NT2/D1 (cell line): ENCODE results near the gene TGFB3.

Experiments used
- DNase-seq: peaks from one replicate; pipeline ENCODE4 v3.0.0-alpha.2; 2011; ENCODE audit warnings: low read depth, low spot score
- H3K27me3 ChIP-seq: 2 replicates; pipeline ENCODE4 v1.6.0; 2011; ENCODE audit warnings: mild to moderate bottlenecking; ENCODE audit not compliant: insufficient read length, insufficient read depth
- H3K36me3 ChIP-seq: 2 replicates; pipeline ENCODE4 v1.6.1; 2011; ENCODE audit warnings: mild to moderate bottlenecking, low read length, mixed read lengths; ENCODE audit not compliant: insufficient read depth, insufficient read length
- H3K4me1 ChIP-seq: 2 replicates; pipeline ENCODE4 v1.5.1; 2011; ENCODE audit not compliant: insufficient read depth, insufficient read length
- H3K4me3 ChIP-seq: 2 replicates; pipeline ENCODE4 v1.5.1; 2011; ENCODE audit warnings: low read depth; ENCODE audit not compliant: insufficient read length
- H3K9ac ChIP-seq: 2 replicates; pipeline ENCODE4 v1.6.0; 2011; ENCODE audit warnings: low read depth; ENCODE audit not compliant: insufficient read length
- H3K9me3 ChIP-seq: 2 replicates; pipeline ENCODE4 v1.5.1; 2011; ENCODE audit warnings: mild to moderate bottlenecking, low read length; ENCODE audit not compliant: insufficient read depth
- SUZ12 ChIP-seq: IDR thresholded peaks from 2 replicates; pipeline ENCODE4 v1.6.1; 2011; ENCODE audit not compliant: insufficient read length, insufficient read depth; ENCODE audit errors: extremely low read depth
- YY1 ChIP-seq: IDR thresholded peaks from 2 replicates; pipeline ENCODE4 v1.6.1; 2011; ENCODE audit not compliant: insufficient read length, insufficient read depth
- ZNF274 ChIP-seq: IDR thresholded peaks from 2 replicates; pipeline ENCODE4 v1.6.1; 2011; ENCODE audit warnings: mild to moderate bottlenecking, low read depth, low read length

Gene TGFB3

DNA sequence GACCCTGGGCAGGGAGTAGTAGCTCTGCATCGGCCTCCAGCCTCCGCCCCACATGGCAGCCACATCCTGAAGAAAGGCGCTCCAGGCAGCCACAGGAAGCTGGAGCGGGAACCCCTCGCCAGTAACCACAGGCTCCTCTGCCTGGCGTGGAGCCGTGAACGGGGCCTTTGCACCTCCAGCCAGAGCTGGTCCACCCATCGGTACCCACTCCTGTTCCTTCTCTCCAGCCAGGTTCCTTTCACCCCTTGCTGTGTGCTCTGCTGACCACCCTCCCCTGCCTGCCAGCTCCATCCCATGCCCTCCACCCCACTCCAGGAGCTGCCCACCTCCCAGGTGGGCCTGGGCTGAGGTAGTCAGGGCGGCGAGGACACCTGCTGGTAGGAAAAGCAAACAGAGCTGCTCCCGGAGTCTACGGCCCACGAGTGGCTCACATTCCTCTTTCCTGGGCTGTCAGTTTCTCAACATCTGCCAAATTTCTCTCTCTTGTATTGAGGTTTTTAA lies 2.7 kb downstream of the TGFB3 start:
- peaks cover 15% of the 10 kb centered on the region for H3K27me3 ChIP-seq
- TF ChIP-seq SUZ12, result no peak
- no peak for TF ChIP-seq YY1
- TF ChIP-seq ZNF274, result no peak
- no peak for DNase-seq

GRCh38 chr14:75978249-75978731 lies 3.5 kb downstream of the TGFB3 start:
- no peak overlapping the region for H3K4me3 ChIP-seq
- TF ChIP-seq SUZ12, result no peak
- TF ChIP-seq YY1, result no peak
- no peak for TF ChIP-seq ZNF274
- peaks cover 11% of the 10 kb centered on the region for H3K4me1 ChIP-seq
- DNase-seq, result no peak
- peaks cover 7% of the 10 kb centered on the region for H3K27me3 ChIP-seq
- H3K9ac ChIP-seq, result no peak overlapping the region
- H3K36me3 ChIP-seq, result no peaks in the 10 kb centered on the region
- no peaks in the 10 kb centered on the region for H3K9me3 ChIP-seq

More for the DNA sequence above, 2.7 kb downstream of the TGFB3 start:
- Histone ChIP-seq H3K9ac (no peak overlapping the region), H3K36me3 (no peaks in the 10 kb centered on the region), H3K4me1 (peaks cover 11% of the 10 kb centered on the region), H3K9me3 (no peaks in the 10 kb centered on the region), H3K4me3 (no peak overlapping the region)

DNA sequence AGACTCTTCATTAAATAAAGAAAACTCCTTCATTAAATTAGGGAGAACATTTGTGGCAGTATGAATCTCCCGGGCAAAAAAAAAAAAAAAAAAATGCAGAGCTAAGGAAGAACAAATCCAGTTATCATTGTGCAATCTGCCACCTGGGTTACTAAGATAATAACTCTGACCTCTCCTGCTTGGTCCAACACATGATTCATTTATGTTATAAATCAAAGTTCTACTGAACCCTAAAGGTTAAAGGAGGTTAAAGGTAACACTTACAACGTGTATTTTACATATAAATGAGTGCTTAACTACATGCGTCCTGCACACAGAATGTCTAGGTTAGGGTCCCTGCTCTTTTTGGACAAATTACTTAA lies 4.2 kb downstream of the TGFB3 start:
- TF ChIP-seq YY1 (no peak), SUZ12 (no peak), ZNF274 (no peak)
- no peak for DNase-seq
- peaks cover 11% of the 10 kb centered on the region for H3K4me1 ChIP-seq
- no peak overlapping the region for H3K9ac ChIP-seq
- no peak overlapping the region for H3K4me3 ChIP-seq
- H3K9me3 ChIP-seq, result no peaks in the 10 kb centered on the region
- no peaks in the 10 kb centered on the region for H3K27me3 ChIP-seq
- H3K36me3 ChIP-seq, result no peaks in the 10 kb centered on the region

DNA sequence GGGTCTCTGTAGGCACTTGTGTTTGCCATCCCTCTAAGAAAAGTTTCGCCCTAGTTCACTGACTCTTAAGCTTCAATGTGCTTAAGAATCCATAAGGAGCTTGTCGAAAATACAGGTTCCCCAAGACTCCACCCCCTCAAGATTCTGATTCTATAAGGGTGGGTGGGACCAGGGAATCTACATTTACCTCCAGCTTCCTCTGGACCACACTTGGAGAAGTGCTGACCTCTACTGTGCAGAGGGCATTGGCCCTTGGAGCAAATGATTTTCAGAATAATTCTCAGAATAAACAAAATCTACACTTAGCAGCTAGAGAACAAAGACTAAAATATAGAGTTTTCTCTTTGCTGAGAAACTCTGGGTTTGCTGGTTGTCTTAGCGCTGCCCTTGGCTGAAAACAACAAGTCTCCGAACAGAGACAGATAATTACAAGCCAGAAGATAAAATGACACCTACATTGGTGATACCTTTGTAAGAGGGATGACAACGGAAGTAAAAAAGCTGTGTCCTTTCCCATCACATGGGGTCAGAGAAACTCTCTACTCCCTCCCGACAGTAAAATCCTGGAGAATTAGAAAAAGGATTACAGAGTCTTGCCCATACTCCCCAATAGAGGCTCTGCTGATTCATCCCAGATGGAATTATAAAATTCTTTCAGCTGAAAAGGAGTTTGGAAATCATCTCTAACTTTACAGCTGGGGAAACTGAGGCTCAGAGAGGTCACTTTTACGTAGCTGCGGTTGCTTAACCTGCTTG lies 4.8 kb downstream of the TGFB3 start:
- no peak for DNase-seq
- H3K4me1 ChIP-seq, result peaks cover 11% of the 10 kb centered on the region
- no peak overlapping the region for H3K4me3 ChIP-seq

DNA sequence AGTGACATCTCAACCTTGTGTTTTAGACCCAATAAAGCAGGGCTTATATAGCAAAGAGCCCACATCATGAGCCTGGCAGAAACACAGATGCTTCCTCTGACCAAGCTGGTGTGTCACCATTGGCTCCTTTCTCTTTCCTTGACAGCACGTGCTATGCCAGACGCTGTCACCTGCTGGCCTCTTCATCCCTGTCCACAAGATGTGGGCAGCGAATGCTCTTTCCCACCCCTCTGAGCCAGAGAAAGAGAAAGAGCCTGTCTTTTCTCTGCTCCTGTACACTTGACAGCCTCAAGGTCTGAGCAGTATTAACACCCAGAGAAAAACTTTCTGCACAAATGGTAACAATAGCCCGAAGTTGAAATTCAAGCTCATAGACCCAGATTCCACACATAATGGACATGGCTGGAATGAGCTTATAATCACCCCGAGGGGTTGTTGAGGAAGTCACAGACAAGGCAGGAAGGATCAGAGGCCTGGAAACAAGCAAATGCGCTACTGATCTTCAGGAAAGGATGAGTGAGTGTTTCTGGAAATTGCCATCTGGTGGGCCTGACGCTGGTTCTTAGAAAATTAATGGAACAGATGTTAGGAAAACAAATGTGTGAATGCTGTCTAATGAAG lies 8.9 kb downstream of the TGFB3 start:
- no peaks in the 10 kb centered on the region for H3K36me3 ChIP-seq
- H3K4me3 ChIP-seq, result no peak overlapping the region

More for the DNA sequence above, 4.8 kb downstream of the TGFB3 start:
- H3K9ac ChIP-seq, result no peak overlapping the region
- no peaks in the 10 kb centered on the region for H3K9me3 ChIP-seq
- H3K36me3 ChIP-seq, result no peaks in the 10 kb centered on the region
- TF ChIP-seq SUZ12, result no peak
- H3K27me3 ChIP-seq, result no peaks in the 10 kb centered on the region

GRCh38 chr14:75971509-75971908 lies 10.3 kb downstream of the TGFB3 start:
- H3K4me1 ChIP-seq, result peaks cover under 1% of the 10 kb centered on the region
- DNase-seq, result no peak
- H3K9ac ChIP-seq, result no peak overlapping the region
- H3K9me3 ChIP-seq, result no peaks in the 10 kb centered on the region; the same call in 1 of the 2 replicates
- no peaks in the 10 kb centered on the region for H3K36me3 ChIP-seq
- H3K27me3 ChIP-seq, result no peaks in the 10 kb centered on the region
- TF ChIP-seq SUZ12 (no peak), ZNF274 (no peak), YY1 (no peak)
- no peak overlapping the region for H3K4me3 ChIP-seq

More for the DNA sequence above, 8.9 kb downstream of the TGFB3 start:
- no peaks in the 10 kb centered on the region for H3K27me3 ChIP-seq
- H3K9ac ChIP-seq, result no peak overlapping the region
- no peaks in the 10 kb centered on the region for H3K9me3 ChIP-seq
- no peak for DNase-seq
- TF ChIP-seq ZNF274 (no peak), SUZ12 (no peak), YY1 (no peak)
- peaks cover 3% of the 10 kb centered on the region for H3K4me1 ChIP-seq

GRCh38 chr14:75970989-75971388 lies 10.8 kb downstream of the TGFB3 start:
- Histone ChIP-seq H3K36me3 (no peaks in the 10 kb centered on the region), H3K9ac (no peak overlapping the region), H3K27me3 (no peaks in the 10 kb centered on the region), H3K4me3 (no peak overlapping the region), H3K4me1 (no peaks in the 10 kb centered on the region), H3K9me3 (no peaks in the 10 kb centered on the region; the same call in 1 of the 2 replicates)
- DNase-seq, result no peak
- TF ChIP-seq ZNF274 (no peak), YY1 (no peak), SUZ12 (no peak)
